Keratinocyte (primary cell): Measurements from ENCODE around the gene PTPRN2. TPM values are rescaled to one million over a fixed set of nuclear protein-coding genes. Genes with fewer than 3 reads are reported as not detected.

ENCODE experiments used
- DNase-seq: peaks from one replicate; pipeline ENCODE4 v3.0.0-alpha.2; 2011; ENCODE audit warnings: low read depth, missing footprints, low spot score
- FAIRE-seq: peaks from 2 replicates; lab custom pipeline; 2011; peaks lifted over from hg19 to GRCh38; lab: Jason Lieb, UNC
- H2AFZ ChIP-seq: 2 replicates; pipeline ENCODE4 v1.6.0; 2012; ENCODE audit warnings: low read length, control low read depth, inconsistent platforms; ENCODE audit not compliant: control insufficient read depth
- H3K27ac ChIP-seq: 2 replicates; pipeline ENCODE4 v1.5.1; 2011; ENCODE audit warnings: low read length; ENCODE audit not compliant: control insufficient read depth, insufficient read depth
- H3K27me3 ChIP-seq: 3 replicates; pipeline ENCODE4 v1.6.0; 2011; ENCODE audit warnings: low read length; ENCODE audit not compliant: control insufficient read depth, insufficient read depth; ENCODE audit errors: extremely low read depth
- H3K36me3 ChIP-seq, 2 experiments: 2 replicates in 1 of 2; 3 replicates in 1 of 2; pipeline ENCODE4 v1.5.1; 2011; ENCODE audit warnings: low read length in 2 of 2, mild to moderate bottlenecking in 1 of 2; ENCODE audit not compliant: control insufficient read depth in 2 of 2, insufficient read depth in 2 of 2; ENCODE audit errors: extremely low read depth in 1 of 2
- H3K4me1 ChIP-seq: 3 replicates; pipeline ENCODE4 v1.5.1; 2011; ENCODE audit warnings: low read length; ENCODE audit not compliant: control insufficient read depth, insufficient read depth; ENCODE audit errors: extremely low read depth
- H3K4me2 ChIP-seq: 3 replicates; pipeline ENCODE4 v1.6.0; 2011; ENCODE audit warnings: low read depth, low read length; ENCODE audit not compliant: control insufficient read depth, insufficient read depth; ENCODE audit errors: extremely low read depth
- H3K4me3 ChIP-seq, 3 experiments: fragments of 200-600 bp in 1 of 3; sonication (generic) in 1 of 3; 2 replicates in 2 of 3; 3 replicates in 1 of 3; pipeline ENCODE4 v1.5.1; 2011 to 2016; ENCODE audit warnings: low read length in 3 of 3, mild to moderate bottlenecking in 3 of 3, control low read depth in 2 of 3, inconsistent platforms in 1 of 3, low read depth in 1 of 3, mixed read lengths in 1 of 3, mixed run types in 1 of 3, moderate library complexity in 1 of 3; ENCODE audit not compliant: control insufficient read depth in 2 of 3, insufficient read depth in 2 of 3; ENCODE audit errors: extremely low read depth in 1 of 3
- H3K79me2 ChIP-seq: 2 replicates; pipeline ENCODE4 v1.6.0; 2012; ENCODE audit warnings: low read length; ENCODE audit not compliant: control insufficient read depth, insufficient read depth
- H3K9ac ChIP-seq: 3 replicates; pipeline ENCODE4 v1.6.0; 2011; ENCODE audit warnings: low read length; ENCODE audit not compliant: control insufficient read depth, insufficient read depth; ENCODE audit errors: extremely low read depth
- H3K9me1 ChIP-seq: 3 replicates; pipeline ENCODE4 v1.6.0; 2011; ENCODE audit warnings: low read length; ENCODE audit not compliant: control insufficient read depth, insufficient read depth; ENCODE audit errors: extremely low read depth
- H3K9me3 ChIP-seq: 2 replicates; pipeline ENCODE4 v1.5.1; 2012; ENCODE audit warnings: low read depth, low read length; ENCODE audit not compliant: control insufficient read depth
- H4K20me1 ChIP-seq: 3 replicates; pipeline ENCODE4 v1.6.0; 2011; ENCODE audit warnings: low read length; ENCODE audit not compliant: control insufficient read depth, insufficient read depth; ENCODE audit errors: extremely low read depth
- EZH2 ChIP-seq: IDR thresholded peaks from one replicate; pipeline ENCODE4 v1.6.1; 2012; ENCODE audit warnings: inconsistent platforms, mild to moderate bottlenecking, low read length, moderate library complexity
- dilution Hi-C: fragments of 300-500 bp; cut with MboI; formaldehyde crosslinking; loops from one replicate; pipeline ENCODE4 v1.7.0; 2020; ENCODE audit warnings: low sequenced_read_pairs; ENCODE audit not compliant: extremely low pct_ligation_motif_present
- polyA plus RNA-seq, 5 experiments: library from polyadenylated mRNA; depleted of rRNA in 3 of 5; stranded (reverse) in 3 of 5; stranded (forward) in 1 of 5; unstranded in 1 of 5; fragments of >200 nt; gene quantifications; 1 replicate in 1 of 5; 2 replicates in 3 of 5; 3 replicates in 1 of 5; pipeline versions ENCODE4 v1.2.1 to v1.2.3, GENCODE V29; 2011 to 2012; ENCODE audit warnings: missing spikeins in 2 of 5, low read depth in 1 of 5, low replicate concordance in 1 of 5
- TF ChIP-seq, protein P1 (sequence below), 3 experiments: IDR thresholded peaks in 1 of 3; conservative IDR thresholded peaks in 1 of 3; optimal IDR thresholded peaks in 1 of 3; 2 replicates in 2 of 3; 3 replicates in 1 of 3; pipeline versions ENCODE3 to v1.5.1; 2011; ENCODE audit warnings: low read length in 3 of 3, mild to moderate bottlenecking in 3 of 3, moderate library complexity in 2 of 3, control low read depth in 1 of 3, inconsistent platforms in 1 of 3; ENCODE audit not compliant: insufficient read depth in 2 of 3; ENCODE audit errors: extremely low read depth in 1 of 3

Gene PTPRN2
- polyA plus RNA-seq, 1 donor (not counting 4 experiments of a cell fraction or from before 2014, with no cell fraction given): not detected

- no peak overlapping the region for H3K9ac ChIP-seq
- H2AFZ ChIP-seq: no peak overlapping the region
- no peak for FAIRE-seq
- no peaks in the 10 kb centered on the region for H4K20me1 ChIP-seq
- TF ChIP-seq EZH2: no peak
- TF ChIP-seq, protein P1, sequence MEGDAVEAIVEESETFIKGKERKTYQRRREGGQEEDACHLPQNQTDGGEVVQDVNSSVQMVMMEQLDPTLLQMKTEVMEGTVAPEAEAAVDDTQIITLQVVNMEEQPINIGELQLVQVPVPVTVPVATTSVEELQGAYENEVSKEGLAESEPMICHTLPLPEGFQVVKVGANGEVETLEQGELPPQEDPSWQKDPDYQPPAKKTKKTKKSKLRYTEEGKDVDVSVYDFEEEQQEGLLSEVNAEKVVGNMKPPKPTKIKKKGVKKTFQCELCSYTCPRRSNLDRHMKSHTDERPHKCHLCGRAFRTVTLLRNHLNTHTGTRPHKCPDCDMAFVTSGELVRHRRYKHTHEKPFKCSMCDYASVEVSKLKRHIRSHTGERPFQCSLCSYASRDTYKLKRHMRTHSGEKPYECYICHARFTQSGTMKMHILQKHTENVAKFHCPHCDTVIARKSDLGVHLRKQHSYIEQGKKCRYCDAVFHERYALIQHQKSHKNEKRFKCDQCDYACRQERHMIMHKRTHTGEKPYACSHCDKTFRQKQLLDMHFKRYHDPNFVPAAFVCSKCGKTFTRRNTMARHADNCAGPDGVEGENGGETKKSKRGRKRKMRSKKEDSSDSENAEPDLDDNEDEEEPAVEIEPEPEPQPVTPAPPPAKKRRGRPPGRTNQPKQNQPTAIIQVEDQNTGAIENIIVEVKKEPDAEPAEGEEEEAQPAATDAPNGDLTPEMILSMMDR (optimal IDR thresholded peaks at IDR 0.05 in 1 of 3, IDR thresholded peaks at IDR 0.05 in 1 of 3, conservative IDR thresholded peaks at IDR 0.05 in 1 of 3; ENCODE audit: extremely low read depth in 1 of 3, insufficient read depth in 2 of 3, low read length in 3 of 3): no peak
- no peak overlapping the region for H3K27ac ChIP-seq
- dilution Hi-C loops: no loop called here
- DNase-seq: no peak
- no peak overlapping the region for H3K4me3 ChIP-seq
- H3K4me2 ChIP-seq: no peak overlapping the region
- H3K27me3 ChIP-seq: no peaks in the 10 kb centered on the region
- no peaks in the 10 kb centered on the region for H3K36me3 ChIP-seq
- H3K9me1 ChIP-seq: no peaks in the 10 kb centered on the region
- peaks cover 12% of the 10 kb centered on the region for H3K9me3 ChIP-seq
- no peaks in the 10 kb centered on the region for H3K4me1 ChIP-seq
- no peaks in the 10 kb centered on the region for H3K79me2 ChIP-seq
Observed at GRCh38 chr7:157986051-157986450, 601.6 kb downstream of the PTPRN2 start.

- no peak overlapping the region for H3K9ac ChIP-seq
- no peaks in the 10 kb centered on the region for H3K27me3 ChIP-seq
- dilution Hi-C loops: no loop called here
- DNase-seq (no peak), FAIRE-seq (no peak)
- no peak overlapping the region for H2AFZ ChIP-seq
- H3K4me3 ChIP-seq: no peak overlapping the region
- no peaks in the 10 kb centered on the region for H4K20me1 ChIP-seq
- no peak overlapping the region for H3K27ac ChIP-seq
- H3K79me2 ChIP-seq: no peaks in the 10 kb centered on the region
- no peak overlapping the region for H3K4me2 ChIP-seq
- H3K36me3 ChIP-seq: no peaks in the 10 kb centered on the region
- H3K4me1 ChIP-seq: no peaks in the 10 kb centered on the region
- no peaks in the 10 kb centered on the region for H3K9me1 ChIP-seq
- H3K9me3 ChIP-seq: peaks cover 12% of the 10 kb centered on the region
- no peak for TF ChIP-seq EZH2
- TF ChIP-seq, protein P1 (optimal IDR thresholded peaks at IDR 0.05 in 1 of 3, IDR thresholded peaks at IDR 0.05 in 1 of 3, conservative IDR thresholded peaks at IDR 0.05 in 1 of 3; ENCODE audit: extremely low read depth in 1 of 3, insufficient read depth in 2 of 3, low read length in 3 of 3): no peak
Observed at GRCh38 chr7:157985636-157986035, 602.0 kb downstream of the PTPRN2 start.
